ENCODE results near the gene WEE2.
A peak's percentile ranks its signal among the peaks of the same experiment; 100 is the strongest.
"Not testable (repeated sequence)": the region's sequence is repeated elsewhere in the genome, so short reads cannot be mapped to it uniquely, and the experiment has no call there.

Gene WEE2

DNA sequence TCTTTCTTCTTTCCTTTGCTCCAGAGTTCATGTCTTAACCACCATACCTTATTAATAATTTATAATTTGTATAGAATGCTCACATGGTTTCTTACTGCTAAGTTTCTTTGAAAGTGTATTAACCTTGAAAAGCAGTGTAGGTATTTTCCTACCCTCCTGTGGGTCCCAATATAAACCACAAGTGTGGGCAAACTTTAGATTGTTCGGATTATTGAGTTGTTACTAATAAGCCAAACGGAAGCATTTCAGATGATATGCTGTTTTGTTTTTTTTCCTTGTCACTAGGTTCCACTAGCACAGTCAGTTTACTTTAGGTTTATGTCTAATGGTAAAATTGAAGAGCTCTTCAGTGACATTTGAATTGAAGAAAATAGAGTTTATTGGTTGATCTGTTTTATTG lies 40.2 kb downstream of the WEE2 start:
- TF ChIP-seq MYC (IDR thresholded peaks at IDR 0.05; ENCODE audit: low read depth, low read length) (no peak), POLR2A (IDR thresholded peaks at IDR 0.05; ENCODE audit: extremely low read depth, insufficient read length) (no peak)
- TF ChIP-seq, protein P1, sequence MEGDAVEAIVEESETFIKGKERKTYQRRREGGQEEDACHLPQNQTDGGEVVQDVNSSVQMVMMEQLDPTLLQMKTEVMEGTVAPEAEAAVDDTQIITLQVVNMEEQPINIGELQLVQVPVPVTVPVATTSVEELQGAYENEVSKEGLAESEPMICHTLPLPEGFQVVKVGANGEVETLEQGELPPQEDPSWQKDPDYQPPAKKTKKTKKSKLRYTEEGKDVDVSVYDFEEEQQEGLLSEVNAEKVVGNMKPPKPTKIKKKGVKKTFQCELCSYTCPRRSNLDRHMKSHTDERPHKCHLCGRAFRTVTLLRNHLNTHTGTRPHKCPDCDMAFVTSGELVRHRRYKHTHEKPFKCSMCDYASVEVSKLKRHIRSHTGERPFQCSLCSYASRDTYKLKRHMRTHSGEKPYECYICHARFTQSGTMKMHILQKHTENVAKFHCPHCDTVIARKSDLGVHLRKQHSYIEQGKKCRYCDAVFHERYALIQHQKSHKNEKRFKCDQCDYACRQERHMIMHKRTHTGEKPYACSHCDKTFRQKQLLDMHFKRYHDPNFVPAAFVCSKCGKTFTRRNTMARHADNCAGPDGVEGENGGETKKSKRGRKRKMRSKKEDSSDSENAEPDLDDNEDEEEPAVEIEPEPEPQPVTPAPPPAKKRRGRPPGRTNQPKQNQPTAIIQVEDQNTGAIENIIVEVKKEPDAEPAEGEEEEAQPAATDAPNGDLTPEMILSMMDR (IDR thresholded peaks at IDR 0.05; ENCODE audit: low read depth, low read length): no peak
- TF ChIP-seq, protein P2, sequence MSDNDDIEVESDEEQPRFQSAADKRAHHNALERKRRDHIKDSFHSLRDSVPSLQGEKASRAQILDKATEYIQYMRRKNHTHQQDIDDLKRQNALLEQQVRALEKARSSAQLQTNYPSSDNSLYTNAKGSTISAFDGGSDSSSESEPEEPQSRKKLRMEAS (IDR thresholded peaks at IDR 0.05; ENCODE audit: low read depth, low read length): no peak
- DNase-seq (ENCODE audit: low read depth): no peak
- no peak overlapping the region for H3K4me3 ChIP-seq (ENCODE audit: low read depth, low read length)

DNA sequence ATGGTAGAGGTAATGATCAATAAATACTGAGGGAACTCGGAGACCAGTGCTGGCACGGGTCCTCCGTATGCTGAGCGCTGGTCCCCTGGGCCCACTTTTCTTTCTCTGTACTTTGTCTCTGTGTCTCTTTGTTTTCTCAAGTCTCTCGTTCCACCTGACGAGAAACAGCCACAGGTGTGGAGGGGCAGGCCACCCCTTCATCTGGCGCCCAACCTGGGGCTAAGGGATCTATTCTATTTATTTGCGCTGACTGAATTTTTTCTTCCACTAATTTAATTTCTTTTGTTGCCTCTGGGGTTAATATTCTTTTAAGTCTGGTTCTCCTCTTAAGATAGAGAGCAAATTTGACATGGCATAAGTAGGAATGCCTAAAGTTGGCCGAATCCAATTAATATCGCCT lies 43.8 kb downstream of the WEE2 start:
- H3K4me3 ChIP-seq (ENCODE audit: low read depth, low read length): not testable (repeated sequence)
- DNase-seq (ENCODE audit: low read depth): peak; percentile 15

DNA sequence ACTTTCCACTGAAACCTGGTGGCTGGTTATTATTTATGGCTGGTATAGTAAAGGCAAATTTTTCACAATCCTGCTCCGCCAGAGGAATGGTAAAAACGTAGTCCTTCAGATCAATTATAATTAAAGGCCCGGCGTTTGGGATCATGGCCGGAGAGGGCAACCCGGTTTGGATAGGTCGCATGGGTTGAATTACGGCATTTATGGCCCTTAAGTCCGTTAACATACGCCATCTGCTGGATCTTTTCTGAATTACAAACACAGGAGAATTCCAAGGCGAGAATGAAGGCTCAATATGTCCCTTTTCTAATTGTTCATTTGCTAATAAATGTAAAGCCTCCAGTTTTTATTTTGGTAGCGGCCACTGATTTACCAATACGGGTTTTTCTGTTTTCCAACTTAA lies 44.5 kb downstream of the WEE2 start:
- TF ChIP-seq MYC (IDR thresholded peaks at IDR 0.05; ENCODE audit: low read depth, low read length): no peak
- TF ChIP-seq, protein P2 (IDR thresholded peaks at IDR 0.05; ENCODE audit: low read depth, low read length): no peak
- TF ChIP-seq, protein P1 (IDR thresholded peaks at IDR 0.05; ENCODE audit: low read depth, low read length): peak; percentile 46
- no peak for TF ChIP-seq POLR2A (IDR thresholded peaks at IDR 0.05; ENCODE audit: extremely low read depth, insufficient read length)
- H3K4me3 ChIP-seq (ENCODE audit: low read depth, low read length): no peak overlapping the region
- DNase-seq (ENCODE audit: low read depth): peak; percentile 53

DNA sequence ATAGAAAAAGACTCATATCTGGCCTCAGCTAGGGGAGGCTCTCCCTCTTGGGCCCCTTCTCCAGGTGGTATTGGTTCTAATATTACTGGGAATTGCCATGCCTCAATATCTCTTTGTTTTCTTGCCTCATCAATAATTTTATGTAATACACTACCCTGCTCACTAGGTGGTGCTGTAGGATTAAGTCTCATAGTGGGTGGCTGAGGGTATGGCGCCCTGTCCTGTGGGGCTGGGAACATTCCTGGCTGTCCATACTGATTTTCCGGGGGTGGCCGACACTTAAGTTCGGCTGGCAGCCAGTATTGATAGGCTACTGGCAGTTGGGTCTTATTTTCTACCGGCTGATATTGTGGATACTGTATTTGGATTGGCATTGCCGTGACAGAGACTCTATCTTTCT lies 46.8 kb downstream of the WEE2 start:
- H3K4me3 ChIP-seq (ENCODE audit: low read depth, low read length): no peak overlapping the region
- DNase-seq (ENCODE audit: low read depth): peak; percentile 61
- TF ChIP-seq, protein P1 (IDR thresholded peaks at IDR 0.05; ENCODE audit: low read depth, low read length): peak; percentile 54
- no peak for TF ChIP-seq MYC (IDR thresholded peaks at IDR 0.05; ENCODE audit: low read depth, low read length)

DNA sequence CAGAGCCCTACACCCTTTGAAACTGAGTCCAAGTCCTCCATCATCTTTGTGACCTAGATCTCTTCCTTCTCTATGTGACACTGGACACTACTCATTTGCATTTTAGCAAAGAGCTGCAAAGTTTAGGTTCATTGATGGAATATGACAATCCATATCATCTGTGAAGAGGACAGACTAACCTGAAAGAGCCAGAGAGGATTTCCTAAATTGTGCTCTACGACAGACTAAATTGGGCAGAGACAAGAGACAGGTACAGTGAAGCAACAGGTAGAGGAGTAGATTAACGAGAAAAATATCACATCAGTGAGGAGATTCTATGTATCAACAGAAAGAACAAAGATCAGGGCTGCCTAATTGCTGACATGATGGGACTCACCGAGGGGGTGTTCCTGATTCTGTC lies 55.6 kb downstream of the WEE2 start, which contains the start of gene TAS2R3:
Gene TAS2R3 (plus strand): TSS at position 301 of the 400 bp plus-strand sequence. CDS start 62 bp downstream, at position 363.
- TF ChIP-seq POLR2A (IDR thresholded peaks at IDR 0.05; ENCODE audit: extremely low read depth, insufficient read length) (no peak), MYC (IDR thresholded peaks at IDR 0.05; ENCODE audit: low read depth, low read length) (no peak)
- TF ChIP-seq, protein P1 (IDR thresholded peaks at IDR 0.05; ENCODE audit: low read depth, low read length): no peak
- TF ChIP-seq, protein P2 (IDR thresholded peaks at IDR 0.05; ENCODE audit: low read depth, low read length): no peak
- no peak within 1 kb of the TSS for H3K4me3 ChIP-seq (ENCODE audit: low read depth, low read length)
- DNase-seq (ENCODE audit: low read depth): no peak

DNA sequence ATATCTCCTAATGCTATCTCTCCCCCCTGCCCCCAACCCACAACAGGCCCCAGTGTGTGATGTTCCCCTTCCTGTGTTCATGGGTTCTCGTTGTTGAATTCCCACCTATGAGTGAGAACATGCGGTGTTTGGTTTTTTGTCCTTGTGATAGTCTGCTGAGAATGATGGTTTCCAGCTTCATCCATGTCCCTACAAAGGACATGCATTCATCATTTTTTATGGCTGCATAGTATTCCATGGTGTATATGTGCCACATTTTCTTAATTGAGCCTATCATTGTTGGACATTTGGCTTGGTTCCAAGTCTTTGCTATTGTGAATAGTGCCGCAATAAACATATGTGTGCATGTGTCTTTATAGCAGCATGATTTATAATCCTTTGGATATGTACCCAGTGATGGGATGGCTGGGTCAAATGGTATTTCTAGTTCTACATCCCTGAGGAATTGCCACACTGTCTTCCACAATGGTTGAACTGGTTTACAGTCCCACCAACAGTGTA lies 62.0 kb downstream of the WEE2 start:
- not testable (repeated sequence) for DNase-seq (ENCODE audit: low read depth); H3K4me3 ChIP-seq (ENCODE audit: low read depth, low read length)

DNA sequence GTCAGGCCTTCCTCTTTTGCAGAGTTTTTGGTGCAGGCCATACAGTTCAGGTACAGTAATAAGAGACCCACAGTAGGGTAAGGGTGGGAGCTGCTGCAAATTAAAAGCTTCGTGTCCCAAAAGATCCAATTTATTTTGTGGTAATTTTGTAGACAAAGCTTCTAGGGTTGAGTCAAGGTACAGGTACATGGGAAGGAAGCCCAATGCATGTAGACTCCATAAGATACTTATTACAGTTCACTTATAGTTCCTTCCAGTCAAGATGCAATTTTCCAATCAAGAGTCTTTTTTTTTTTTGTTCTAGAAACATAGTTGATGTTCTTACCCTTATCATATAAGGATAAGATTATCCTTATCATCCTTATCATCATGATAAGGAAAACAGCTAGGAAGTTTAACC lies 68.2 kb downstream of the WEE2 start, which contains the start of gene TAS2R4:
Gene TAS2R4 (plus strand): TSS at position 301 of the 400 bp plus-strand sequence. CDS start 1,815 bp downstream, outside the sequence.
- TF ChIP-seq MYC (IDR thresholded peaks at IDR 0.05; ENCODE audit: low read depth, low read length) (no peak), POLR2A (IDR thresholded peaks at IDR 0.05; ENCODE audit: extremely low read depth, insufficient read length) (no peak)
- TF ChIP-seq, protein P1 (IDR thresholded peaks at IDR 0.05; ENCODE audit: low read depth, low read length): no peak
- TF ChIP-seq, protein P2 (IDR thresholded peaks at IDR 0.05; ENCODE audit: low read depth, low read length): no peak
- no peak within 1 kb of the TSS for H3K4me3 ChIP-seq (ENCODE audit: low read depth, low read length)
- DNase-seq (ENCODE audit: low read depth): no peak

Measured in NB4 (cell line).